Measurements from ENCODE around the gene HOXC12. TPM values are rescaled to one million over a fixed set of nuclear protein-coding genes. Genes with fewer than 3 reads are reported as not detected.

Gene HOXC12
- total and polyA plus RNA-seq, 2 of the 8 experiments (the other 6 are each of a cell fraction or from before 2014, with no cell fraction given): not detected

- TF ChIP-seq RAD21 (IDR thresholded peaks at IDR 0.05 in 1 of 2, conservative IDR thresholded peaks at IDR 0.05 in 1 of 2; ENCODE audit: low read depth in 2 of 2, low read length in 2 of 2) (no peak), RXRA (IDR thresholded peaks at IDR 0.05; ENCODE audit: insufficient read depth, low read depth, low read length) (no peak), SIRT6 (IDR thresholded peaks at IDR 0.05; ENCODE audit: low read length) (no peak), SIN3A (conservative IDR thresholded peaks at IDR 0.05 in 1 of 2, IDR thresholded peaks at IDR 0.05 in 1 of 2; ENCODE audit: low read depth in 1 of 2, low read length in 2 of 2) (no peak), KDM5A (IDR thresholded peaks at IDR 0.05; ENCODE audit: low read length) (no peak), CHD7 (IDR thresholded peaks at IDR 0.05; ENCODE audit: insufficient replicate concordance, low read length) (no peak)
Measured at GRCh38 chr12:53964315-53964713, 9.6 kb downstream of the HOXC12 start (continued).

Measured in H1 (cell line).